SK-N-SH (cell line): ENCODE measurements around the gene CHAC1. TPM values are rescaled to one million over a fixed set of nuclear protein-coding genes. Genes with fewer than 3 reads are reported as not detected.

Source experiments
- CTCF ChIA-PET: fragments of 300-600, 350-600 bp; formaldehyde crosslinking; extraction: SDS; loops from one replicate; lab custom pipeline; 2021; lab: Yijun Ruan, JAX
- POLR2A ChIA-PET: fragments of 350-600 bp; sonication (Branson Sonifier 250); formaldehyde crosslinking; extraction: SDS; loops from one replicate; lab custom pipeline; 2020; ENCODE audit warnings: antibody characterized with exemption, inconsistent platforms; lab: Yijun Ruan, JAX
- DNase-seq: peaks from one replicate; pipeline ENCODE4 v3.0.0; 2012
- H2AFZ ChIP-seq: fragments of 200-600 bp; sonication (generic); 2 replicates; pipeline ENCODE4 v1.8.1; 2016; ENCODE audit warnings: antibody characterized with exemption, mild to moderate bottlenecking, low read depth
- H3F3A ChIP-seq: fragments of 200-600 bp; sonication (generic); replicated peaks from 2 replicates; pipeline ENCODE3; 2016; ENCODE audit warnings: antibody characterized with exemption, mild to moderate bottlenecking; ENCODE audit not compliant: insufficient read depth
- H3K27ac ChIP-seq, 2 experiments: fragments of 200-500 bp in 1 of 2; fragments of 200-600 bp in 1 of 2; sonication (Bioruptor generic) in 1 of 2; sonication (generic), shearing (Covaris generic) in 1 of 2; 2 replicates each; pipeline versions ENCODE4 v1.5.1 to v1.6.1; 2014 to 2016; ENCODE audit warnings: low read depth in 2 of 2, inconsistent platforms in 1 of 2, low read length in 1 of 2, mild to moderate bottlenecking in 1 of 2, mixed read lengths in 1 of 2
- H3K27me3 ChIP-seq: fragments of 200-600 bp; sonication (generic), shearing (Covaris generic); 2 replicates; pipeline ENCODE4 v1.6.1; 2016; ENCODE audit warnings: mixed run types; ENCODE audit not compliant: insufficient read depth
- H3K36me3 ChIP-seq, 2 experiments: fragments of 200-500 bp in 1 of 2; fragments of 200-600 bp in 1 of 2; sonication (Bioruptor generic) in 1 of 2; sonication (generic) in 1 of 2; replicated peaks in 1 of 2; 2 replicates each; pipeline versions ENCODE3 to v1.5.1; 2014 to 2016; ENCODE audit warnings: low read length in 1 of 2, mild to moderate bottlenecking in 1 of 2; ENCODE audit not compliant: insufficient read depth in 2 of 2, control insufficient read depth in 1 of 2
- H3K4me1 ChIP-seq, 2 experiments: fragments of 200-500 bp in 1 of 2; fragments of 200-600 bp in 1 of 2; sonication (Bioruptor generic) in 1 of 2; sonication (generic), shearing (Covaris generic) in 1 of 2; 2 replicates each; pipeline versions ENCODE4 v1.5.1 to v1.6.1; 2014 to 2016; ENCODE audit warnings: low read depth in 1 of 2, low read length in 1 of 2, mixed run types in 1 of 2; ENCODE audit not compliant: insufficient read depth in 2 of 2, control insufficient read depth in 1 of 2
- H3K4me2 ChIP-seq: fragments of 200-600 bp; sonication (generic), shearing (Covaris generic); 2 replicates; pipeline ENCODE4 v1.6.1; 2017; ENCODE audit warnings: mixed run types
- H3K4me3 ChIP-seq, 2 experiments: fragments of 200-500 bp in 1 of 2; fragments of 200-600 bp in 1 of 2; sonication (Bioruptor generic) in 1 of 2; sonication (generic), shearing (Covaris generic) in 1 of 2; 2 replicates each; pipeline versions ENCODE4 v1.5.1 to v1.8.1; 2014 to 2016; ENCODE audit warnings: low read depth in 2 of 2, inconsistent platforms in 1 of 2, low read length in 1 of 2, mild to moderate bottlenecking in 1 of 2, mixed read lengths in 1 of 2, moderate library complexity in 1 of 2
- H3K79me2 ChIP-seq: fragments of 200-600 bp; sonication (generic); 2 replicates; pipeline ENCODE4 v1.8.1; 2017; ENCODE audit warnings: mild to moderate bottlenecking; ENCODE audit not compliant: insufficient read depth
- H3K9ac ChIP-seq: fragments of 200-600 bp; sonication (generic); 2 replicates; pipeline ENCODE4 v1.6.1; 2017; ENCODE audit warnings: mixed run types
- H3K9me2 ChIP-seq: fragments of 200-600 bp; sonication (generic); 2 replicates; pipeline ENCODE4 v1.6.1; 2017; ENCODE audit warnings: mixed run types
- H3K9me3 ChIP-seq: fragments of 200-600 bp; sonication (generic); 2 replicates; pipeline ENCODE4 v1.6.1; 2017; ENCODE audit warnings: mixed run types, mild to moderate bottlenecking, moderate library complexity
- H4K20me1 ChIP-seq: fragments of 200-600 bp; sonication (generic); 2 replicates; pipeline ENCODE4 v1.6.1; 2017; ENCODE audit warnings: mild to moderate bottlenecking, mixed run types; ENCODE audit not compliant: insufficient read depth
- CHD2 ChIP-seq: fragments of 150-350 bp; IDR thresholded peaks from 2 replicates; pipeline ENCODE4 v1.6.1; 2018; ENCODE audit warnings: low read length; ENCODE audit not compliant: partially characterized antibody
- CTCF ChIP-seq: fragments of 200-600 bp; sonication (generic); IDR thresholded peaks from 2 replicates; pipeline ENCODE4 v1.6.1; 2017; ENCODE audit warnings: antibody characterized with exemption, mild to moderate bottlenecking, moderate library complexity
- EZH2phosphoT487 ChIP-seq: fragments of 200-600 bp; sonication (generic); IDR thresholded peaks from 2 replicates; pipeline ENCODE4 v1.6.1; 2017; ENCODE audit warnings: low read depth, mixed run types, mild to moderate bottlenecking, antibody characterized with exemption, moderate library complexity, borderline replicate concordance
- GABPA ChIP-seq: IDR thresholded peaks from 2 replicates; pipeline ENCODE4 v1.4.0; 2012; ENCODE audit warnings: low read depth, mild to moderate bottlenecking
- GATA2 ChIP-seq: sonication (generic); formaldehyde crosslinking; IDR thresholded peaks from 2 replicates; pipeline ENCODE4 v1.5.0; 2020; ENCODE audit warnings: mild to moderate bottlenecking, missing genetic modification reagents
- RCOR1 ChIP-seq: fragments of 150-350 bp; IDR thresholded peaks from 2 replicates; pipeline ENCODE4 v1.6.1; 2017; ENCODE audit warnings: antibody characterized with exemption, low read length
- RFX5 ChIP-seq: IDR thresholded peaks from 2 replicates; pipeline ENCODE4 v1.6.1; 2012; ENCODE audit warnings: mild to moderate bottlenecking, improper control_type of control experiment, low read length
- SMC3 ChIP-seq: IDR thresholded peaks from 2 replicates; pipeline ENCODE4 v1.6.1; 2012; ENCODE audit warnings: low read depth, low read length, improper control_type of control experiment
- TCF12 ChIP-seq: IDR thresholded peaks from 2 replicates; pipeline ENCODE4 v1.4.0; 2012
- USF1 ChIP-seq: IDR thresholded peaks from 2 replicates; pipeline ENCODE4 v1.4.0; 2012; ENCODE audit warnings: low read depth, borderline replicate concordance
- ZBTB33 ChIP-seq: IDR thresholded peaks from 2 replicates; pipeline ENCODE4 v1.4.0; 2012; ENCODE audit warnings: low read depth, borderline replicate concordance
- WGBS: methylation state at CpG from one replicate; pipeline ENCODE4 v1.1.6; 2017; ENCODE audit warnings: low lambda C conversion rate; 5-methylcytosine and 5-hydroxymethylcytosine counted together
- polyA plus RNA-seq, 3 experiments: library from polyadenylated mRNA; depleted of rRNA; stranded (reverse); fragments of >200 nt; gene quantifications; 2 replicates each; pipeline ENCODE4 v1.2.3, GENCODE V29; 2012

The CHAC1 gene
- polyA plus RNA-seq, 1 of the 3 experiments (the other 2 are of a cell fraction) = 9.3 TPM

- H4K20me1 ChIP-seq = no peaks in the 10 kb centered on the region
- WGBS = 6% methylated on average over 39 of the region's 46 CpGs
- CTCF ChIA-PET = interaction anchor here (0.6 to 33.6 kb wide), 40 partner anchors 10 to 355 kb away, joined by 3 to 675 read pairs (median 4); partner anchors contain the start of genes CHP1, EXD1 and VPS18
- peak; percentile 63 for TF ChIP-seq CTCF
- TF ChIP-seq USF1 = no peak
- 0 out of 2 replicates have a peak, but pooled peaks have one; percentile 6 for TF ChIP-seq GATA2 (CRISPR knock-in tag)
- TF ChIP-seq TCF12 = no peak
- 0 out of 2 replicates have a peak, but pooled peaks have one; percentile 15 for TF ChIP-seq SMC3
- TF ChIP-seq CHD2 = no peak
- H3K4me2 ChIP-seq = peak overlapping the region; percentile 92
- H3K27me3 ChIP-seq = peaks cover 53% of the 10 kb centered on the region
- no peaks in the 10 kb centered on the region for H3K9me3 ChIP-seq
- peak overlapping the region; percentile 46 to 60 for H3K4me3 ChIP-seq
- POLR2A ChIA-PET = interaction anchor here (0.6 to 1.2 kb wide), 2 partner anchors 11 to 23 kb away, joined by 3 read pairs; partner anchors contain the start of gene CHAC1
- H2AFZ ChIP-seq = no peak overlapping the region
- H3K27ac ChIP-seq = no peak overlapping the region
- no peaks in the 10 kb centered on the region for H3K36me3 ChIP-seq
- H3F3A ChIP-seq = no peaks in the 10 kb centered on the region
- peak; percentile 86 for DNase-seq
- H3K9me2 ChIP-seq = no peaks in the 10 kb centered on the region
- H3K9ac ChIP-seq = no peak overlapping the region
- peaks cover 17 to 44% of the 10 kb centered on the region in 2 experiments; a peak in 2 of 4 replicates for H3K4me1 ChIP-seq
- no peaks in the 10 kb centered on the region for H3K79me2 ChIP-seq
Measured at GRCh38 chr15:40930430-40931299, 22.6 kb upstream of the CHAC1 start.

DNA sequence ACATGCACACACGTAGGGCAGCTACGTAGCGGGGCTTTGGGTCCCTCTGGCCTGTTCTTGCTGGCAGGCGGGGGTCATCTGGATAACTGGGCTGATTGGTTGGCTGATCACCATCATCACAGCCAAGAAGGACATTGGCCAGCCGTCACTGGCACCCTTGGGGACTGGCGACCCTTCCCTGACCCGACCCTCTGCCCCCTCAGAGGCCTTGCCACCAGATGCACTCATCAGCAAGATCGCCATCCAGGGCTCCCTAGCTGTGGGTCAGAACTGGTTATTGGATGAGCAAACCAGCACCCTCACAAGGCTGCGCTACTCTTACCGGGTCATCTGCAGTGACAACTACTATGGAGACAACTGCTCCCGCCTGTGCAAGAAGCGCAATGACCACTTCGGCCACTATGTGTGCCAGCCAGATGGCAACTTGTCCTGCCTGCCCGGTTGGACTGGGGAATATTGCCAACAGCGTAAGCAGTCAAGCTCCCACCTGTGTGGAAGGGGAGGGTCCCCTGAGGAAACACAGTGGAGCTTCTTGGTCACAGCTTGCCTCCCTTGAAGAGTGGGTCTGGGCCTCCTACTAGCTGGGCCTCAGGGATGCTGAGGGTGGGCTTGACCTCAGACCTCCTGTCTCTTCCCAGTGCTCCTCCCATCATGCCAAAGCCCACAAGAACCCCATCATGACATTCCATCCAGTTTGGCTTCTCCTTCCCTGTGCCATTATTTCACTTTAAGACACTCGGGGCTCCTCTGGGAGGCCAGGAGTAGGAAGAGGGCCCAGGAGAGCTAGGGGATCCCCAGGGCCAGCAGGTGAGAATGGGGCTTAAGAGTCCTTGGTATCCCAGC lies 21.8 kb upstream of the CHAC1 start:
- peaks cover 17 to 35% of the 10 kb centered on the region in 2 experiments; a peak in 2 of 4 replicates for H3K4me1 ChIP-seq
- no peaks in the 10 kb centered on the region for H4K20me1 ChIP-seq
- POLR2A ChIA-PET = interaction anchor here (0.6 to 1.2 kb wide), 2 partner anchors 11 to 22 kb away, joined by 3 read pairs; partner anchors contain the start of gene CHAC1

More for the DNA sequence above, 21.8 kb upstream of the CHAC1 start:
- CTCF ChIA-PET = interaction anchor here (0.6 to 33.6 kb wide), 26 partner anchors 8 to 299 kb away, joined by 3 to 675 read pairs (median 4); partner anchors contain the start of genes CHP1, EXD1 and VPS18
- TF ChIP-seq ZBTB33 (no peak), EZH2phosphoT487 (no peak), GABPA (no peak), RFX5 (no peak), USF1 (no peak), SMC3 (no peak), CHD2 (no peak), RCOR1 (no peak)
- Histone ChIP-seq H3K9me2 (no peaks in the 10 kb centered on the region), H3F3A (no peaks in the 10 kb centered on the region), H3K4me2 (no peak overlapping the region), H3K4me3 (no peak overlapping the region), H3K27me3 (peaks cover 48% of the 10 kb centered on the region), H3K9me3 (no peaks in the 10 kb centered on the region), H3K79me2 (no peaks in the 10 kb centered on the region), H3K36me3 (no peaks in the 10 kb centered on the region), H3K9ac (no peak overlapping the region), H3K27ac (no peak overlapping the region), H2AFZ (no peak overlapping the region)
- WGBS = 93% methylated on average over 9 of the region's 16 CpGs
- DNase-seq = peak; percentile 37
